ENCODE measurements around the gene STX1B.

GRCh38 chr16:30985401-30986128, 24.9 kb downstream of the STX1B start:
- no peak for TF ChIP-seq CTCF (conservative IDR thresholded peaks at IDR 0.05; ENCODE audit: low read length)
- no peak for TF ChIP-seq EZH2phosphoT487 (IDR thresholded peaks at IDR 0.05; ENCODE audit: borderline replicate concordance)
